Measurements from ENCODE around the gene ZNF439. TPM values are rescaled to one million over a fixed set of nuclear protein-coding genes. Genes with fewer than 3 reads are reported as not detected.

Gene ZNF439
- 10 to 100 TPM; 11.6 to 30.5 (median 23.4) TPM for total RNA-seq

GRCh38 chr19:11848594-11849469, at the start of gene ZNF439:
Gene ZNF439 (plus strand): TSS chr19:11848726. CDS start chr19:11848868, 142 bp downstream.
- no peaks in the 10 kb centered on the region for H3K27me3 ChIP-seq
- TF ChIP-seq POLR2A (IDR thresholded peaks at IDR 0.05) (peak; percentile 41 to 46), CTCF (IDR thresholded peaks at IDR 0.05) (no peak)
- DNase-seq, result peak; percentile 95 to 98 (median 97)
- peak within 1 kb of the TSS; percentile 62 to 77 (median 72) for H3K4me3 ChIP-seq
- H3K27ac ChIP-seq, result peak within 1 kb of the TSS; percentile 45 to 85 (median 66)
- no peaks in the 10 kb centered on the region for H3K36me3 ChIP-seq
- no peaks in the 10 kb centered on the region for H3K9me3 ChIP-seq
- H3K4me1 ChIP-seq, result peaks cover 0 to 7% (median 0%) of the 10 kb centered on the region in 4 donors

GRCh38 chr19:11806354-11807098, 42.0 kb upstream of the ZNF439 start:
- H3K27ac ChIP-seq, result no peak overlapping the region
- no peaks in the 10 kb centered on the region for H3K4me1 ChIP-seq
- no peak for DNase-seq
- peaks cover 0 to 20% (median 0%) of the 10 kb centered on the region in 3 donors for H3K36me3 ChIP-seq
- no peak for TF ChIP-seq POLR2A (IDR thresholded peaks at IDR 0.05)
- no peak for TF ChIP-seq CTCF (IDR thresholded peaks at IDR 0.05)
- peaks cover 0 to 28% (median 7%) of the 10 kb centered on the region in 4 donors for H3K9me3 ChIP-seq
- H3K4me3 ChIP-seq, result no peak overlapping the region
- no peaks in the 10 kb centered on the region for H3K27me3 ChIP-seq

DNA sequence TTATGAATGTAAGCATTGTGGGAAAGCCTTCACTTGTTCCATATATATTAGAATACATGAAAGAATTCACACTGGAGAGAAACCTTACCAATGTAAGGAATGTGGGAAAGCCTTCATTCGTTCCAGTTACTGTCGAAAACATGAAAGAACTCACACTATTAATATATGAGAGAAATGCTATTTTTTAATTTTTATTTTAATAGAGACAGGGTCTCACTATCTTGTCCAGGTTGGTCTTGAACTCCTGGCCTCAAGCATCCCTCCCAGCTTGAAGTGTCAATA, 41.5 kb upstream of the ZNF439 start:
- no peak overlapping the region for H3K27ac ChIP-seq
- no peaks in the 10 kb centered on the region for H3K4me1 ChIP-seq
- H3K4me3 ChIP-seq, result no peak overlapping the region
- no peak for TF ChIP-seq CTCF (IDR thresholded peaks at IDR 0.05)
- TF ChIP-seq POLR2A (IDR thresholded peaks at IDR 0.05), result no peak
- DNase-seq, result no peak
- H3K27me3 ChIP-seq, result no peaks in the 10 kb centered on the region
- H3K9me3 ChIP-seq, result peaks cover 0 to 28% (median 7%) of the 10 kb centered on the region in 4 donors
- peaks cover 0 to 20% (median 0%) of the 10 kb centered on the region in 3 donors for H3K36me3 ChIP-seq

DNA sequence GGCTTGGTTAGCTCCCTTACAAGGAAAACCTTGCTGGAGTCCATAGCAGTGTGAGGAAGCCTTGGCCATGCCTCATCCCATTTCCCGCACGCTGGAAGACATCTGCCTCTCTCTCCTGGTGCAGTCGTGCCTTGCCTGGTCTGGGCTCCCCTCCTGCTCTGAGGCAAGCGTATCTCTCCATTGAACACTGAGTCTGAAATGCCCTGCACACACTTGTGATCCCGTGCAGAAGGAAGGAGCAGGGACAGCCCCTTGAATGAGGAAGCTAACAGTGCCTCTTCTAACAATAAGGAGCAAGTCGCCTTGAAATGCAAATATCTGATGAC, 34.9 kb upstream of the ZNF439 start:
- Histone ChIP-seq H3K36me3 (peaks cover 0 to 21% (median 0%) of the 10 kb centered on the region in 3 donors), H3K27ac (peak overlapping the region; percentile 73 to 98 (median 92)), H3K4me3 (peak overlapping the region; percentile 62 to 96 (median 87)), H3K4me1 (peaks cover 0 to 7% (median 5%) of the 10 kb centered on the region in 4 donors), H3K27me3 (no peaks in the 10 kb centered on the region), H3K9me3 (no peaks in the 10 kb centered on the region)
- TF ChIP-seq POLR2A (IDR thresholded peaks at IDR 0.05), result no peak
- no peak for TF ChIP-seq CTCF (IDR thresholded peaks at IDR 0.05)
- no peak for DNase-seq

- no peaks in the 10 kb centered on the region for H3K27me3 ChIP-seq
- no peaks in the 10 kb centered on the region for H3K9me3 ChIP-seq
- peak within 1 kb of the TSS; percentile 62 to 96 (median 87) for H3K4me3 ChIP-seq
- peak within 1 kb of the TSS; percentile 73 to 98 (median 92) for H3K27ac ChIP-seq
- peaks cover 0 to 7% (median 5%) of the 10 kb centered on the region in 4 donors for H3K4me1 ChIP-seq
- DNase-seq, result peak; percentile 96 to 98 (median 98)
- TF ChIP-seq POLR2A (IDR thresholded peaks at IDR 0.05) (peak; percentile 86 to 94), CTCF (IDR thresholded peaks at IDR 0.05) (no peak)
- peaks cover 0 to 26% (median 0%) of the 10 kb centered on the region in 3 donors for H3K36me3 ChIP-seq
Measured at GRCh38 chr19:11814029-11814699, 34.4 kb upstream of the ZNF439 start, which contains the start of gene ZNF440. Gene ZNF440 (plus strand): TSS chr19:11814273. CDS start chr19:11814448, 175 bp downstream.
